Activated CD8-positive, alpha-beta memory T cell treated with anti-CD3 and anti-CD28 coated beads, Interleukin-2, amount 50 U/mL, for 24 hours (primary cell): Measurements from ENCODE around the gene DAGLA.

Source experiments
- DNase-seq: peaks from one replicate; pipeline ENCODE4 v3.0.0-alpha.2; 2020; ENCODE audit errors: extremely low read depth

DAGLA gene

GRCh38 chr11:61709572-61709971 is 29.4 kb downstream of the DAGLA start:
- DNase-seq: no peak

DNA sequence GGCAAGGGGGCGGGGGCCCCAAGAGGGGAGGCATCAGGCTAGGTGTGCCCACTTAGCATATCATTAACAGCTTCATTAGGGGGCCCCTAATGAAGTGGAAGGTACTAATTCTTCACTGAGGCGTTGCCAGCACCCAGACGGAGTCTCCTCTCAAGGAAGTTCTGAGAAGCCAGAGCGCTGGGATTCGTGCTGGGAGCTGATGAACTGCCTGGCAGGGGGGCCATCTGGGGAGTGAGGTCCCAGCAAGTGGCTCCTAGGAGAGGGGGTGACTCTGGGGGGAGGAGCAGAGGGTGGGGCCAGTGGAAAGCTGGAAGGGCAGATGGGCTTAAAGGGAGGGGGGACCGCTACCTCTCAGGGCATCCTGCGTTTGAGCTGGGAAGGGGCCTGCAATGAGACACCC is 29.8 kb downstream of the DAGLA start:
- no peak for DNase-seq

DNA sequence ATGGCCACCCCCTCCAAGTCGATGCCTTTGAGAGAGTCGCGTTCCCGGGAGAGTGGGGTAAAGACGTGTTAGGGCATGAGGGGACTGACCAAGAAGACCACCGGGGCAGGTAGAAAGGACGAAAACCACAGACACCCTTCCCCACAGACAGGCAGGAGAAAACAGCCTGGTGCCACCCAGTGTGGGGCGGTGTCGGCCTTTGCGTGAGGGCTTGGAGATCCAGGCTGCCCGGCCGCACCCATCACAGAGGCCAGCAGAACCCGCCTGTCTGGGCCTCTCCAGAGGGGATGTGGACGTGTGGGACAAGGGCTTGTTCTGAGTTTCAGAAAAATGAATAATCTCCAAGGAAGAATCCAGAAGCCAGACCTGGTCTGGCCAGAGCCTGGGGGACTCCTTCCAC is 30.8 kb downstream of the DAGLA start:
- no peak for DNase-seq

DNA sequence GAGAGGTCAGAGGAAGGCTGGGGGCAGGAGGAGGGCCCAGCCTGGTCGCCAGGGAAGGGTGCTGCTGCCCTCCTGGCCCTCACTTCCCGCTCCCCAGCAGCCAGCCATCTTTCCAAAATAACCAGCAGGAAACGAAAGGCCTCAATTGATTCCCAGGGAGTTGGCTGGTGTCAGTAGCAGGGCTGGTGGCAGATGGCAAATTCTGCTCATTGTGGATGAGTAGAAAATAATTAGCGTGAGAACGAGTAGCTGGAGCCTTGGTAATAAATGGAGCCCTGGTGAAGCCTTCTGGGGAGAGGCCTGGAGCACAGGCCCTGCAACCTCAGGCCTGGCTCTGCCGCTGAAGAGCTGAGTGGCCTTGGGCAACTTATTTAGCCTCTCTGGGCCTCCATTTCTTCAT is 31.3 kb downstream of the DAGLA start:
- DNase-seq: no peak

DNA sequence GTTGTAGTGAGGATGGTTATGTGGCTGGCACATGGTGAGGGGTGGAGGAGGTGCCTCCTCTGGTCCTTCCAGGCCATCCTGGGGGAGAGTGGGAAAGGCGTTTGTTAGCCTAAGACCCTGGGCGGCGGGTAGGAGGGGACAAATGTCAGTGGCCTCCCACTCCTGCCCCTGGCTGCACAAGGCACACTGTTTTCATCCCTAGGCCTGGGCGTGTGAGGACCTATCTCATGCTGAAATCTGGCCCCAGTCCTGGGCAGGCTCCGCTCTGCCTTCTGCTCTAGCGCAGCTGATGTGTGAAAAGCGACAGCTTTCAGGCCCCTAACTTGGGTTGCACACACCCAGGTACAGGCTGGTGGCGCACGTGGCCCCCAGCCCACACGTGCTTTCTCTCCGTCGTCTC is 32.1 kb downstream of the DAGLA start:
- no peak for DNase-seq

- no peak for DNase-seq
Observed at GRCh38 chr11:61712846-61713245, 32.7 kb downstream of the DAGLA start.

- no peak for DNase-seq
Observed at GRCh38 chr11:61713464-61713863, 33.3 kb downstream of the DAGLA start.

- DNase-seq: no peak
Observed at GRCh38 chr11:61713906-61714305, 33.7 kb downstream of the DAGLA start.

DNA sequence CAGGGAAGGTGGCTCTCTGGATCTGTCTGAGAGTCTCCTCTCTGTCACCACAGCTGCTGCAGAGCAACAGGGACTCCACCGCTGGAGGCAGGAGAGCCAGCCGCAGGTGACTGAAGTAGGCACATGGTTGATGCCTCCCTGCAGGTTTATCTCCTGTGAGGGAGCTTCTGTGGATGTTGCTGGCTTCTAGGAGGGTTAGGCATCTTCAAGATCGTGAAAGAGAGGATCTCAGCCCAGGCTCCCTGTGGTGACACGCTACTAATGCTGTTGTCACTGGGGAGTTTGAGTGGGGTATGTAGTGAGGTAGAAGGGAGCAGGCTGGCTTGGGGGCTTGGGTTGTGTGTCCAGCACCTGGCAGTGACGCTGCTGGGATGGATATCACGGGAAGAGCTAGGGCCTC is 34.1 kb downstream of the DAGLA start:
- DNase-seq: no peak

DNA sequence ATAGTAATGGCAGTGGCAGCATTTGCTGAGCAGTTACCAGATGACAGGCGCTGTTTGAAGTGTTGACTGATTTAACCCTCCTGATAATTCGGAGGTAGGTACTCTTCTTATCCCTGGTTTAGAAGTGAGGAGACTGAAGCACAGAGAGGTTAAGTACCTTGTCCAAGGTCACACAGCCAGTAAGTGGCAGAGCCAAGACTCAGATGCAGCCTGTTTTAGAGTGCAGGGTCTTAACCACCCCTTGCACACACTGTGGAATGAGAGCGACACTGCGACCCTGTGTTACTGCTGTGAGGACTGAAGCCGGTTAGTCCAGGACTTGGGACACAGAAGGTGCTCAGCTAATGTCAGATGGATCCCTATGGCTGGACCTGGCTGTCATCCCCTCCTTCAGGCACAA is 34.7 kb downstream of the DAGLA start:
- DNase-seq: no peak

DNA sequence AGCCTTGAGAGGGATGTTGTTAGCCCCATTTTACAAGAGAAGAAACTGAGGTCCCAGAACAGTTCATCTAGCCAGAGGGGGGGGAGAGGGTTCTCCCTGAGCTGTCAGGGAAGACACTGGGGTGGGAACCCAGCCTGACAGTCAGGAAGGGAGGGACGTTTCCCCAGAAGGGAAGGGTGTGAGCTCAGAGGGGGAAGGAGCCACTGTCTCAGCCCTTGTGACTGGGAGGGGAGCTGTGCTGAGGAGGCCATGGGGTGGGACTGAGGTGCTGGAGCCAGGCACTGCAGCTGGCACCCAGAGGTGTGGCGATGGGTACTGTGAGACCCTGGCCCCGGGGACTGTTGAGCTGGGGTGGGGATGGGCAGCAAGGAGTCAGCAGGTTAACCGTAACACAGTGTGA is 35.7 kb downstream of the DAGLA start:
- DNase-seq: no peak

DNA sequence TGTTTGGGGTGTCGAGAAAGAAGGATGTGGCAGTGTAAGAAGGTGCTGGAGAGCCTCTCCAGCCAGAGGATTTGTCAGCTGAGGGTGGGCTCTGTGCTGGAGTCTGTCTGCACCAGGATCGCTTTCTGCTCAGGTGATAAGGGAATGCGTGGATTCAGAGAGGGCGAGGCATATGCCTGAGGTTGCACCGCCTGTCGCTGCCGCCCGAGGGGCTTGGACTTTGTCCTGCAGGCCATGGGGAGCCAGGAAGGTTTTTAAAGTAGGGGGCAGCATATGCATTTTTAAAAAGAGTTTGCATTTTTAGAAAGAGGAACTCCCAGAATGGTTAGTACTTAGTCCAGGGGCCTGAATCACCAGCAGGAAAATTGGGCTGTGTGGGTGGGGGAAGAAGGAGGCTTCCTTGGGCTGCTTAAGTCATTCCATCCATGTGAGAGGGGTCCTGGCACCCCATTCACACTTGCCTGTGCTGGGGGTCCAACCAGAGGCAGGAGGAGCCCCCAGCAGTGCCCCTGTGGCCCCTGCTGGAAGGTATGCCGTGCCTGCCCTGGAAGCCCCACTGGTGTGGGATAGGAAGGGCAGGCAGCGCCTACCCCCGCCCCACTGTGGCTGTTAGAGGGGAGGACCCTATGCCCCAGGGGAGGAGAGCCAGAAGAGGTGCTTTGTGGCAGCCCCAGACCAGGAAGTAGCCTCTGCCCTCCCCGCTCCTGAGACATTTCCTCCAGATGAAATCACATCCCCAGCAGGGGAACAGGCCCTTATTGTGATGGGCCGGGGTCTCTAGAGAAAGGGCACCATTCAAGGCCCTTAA is 36.5 kb downstream of the DAGLA start:
- DNase-seq: no peak

GRCh38 chr11:61717286-61718033 is 37.3 kb downstream of the DAGLA start:
- no peak for DNase-seq

DNA sequence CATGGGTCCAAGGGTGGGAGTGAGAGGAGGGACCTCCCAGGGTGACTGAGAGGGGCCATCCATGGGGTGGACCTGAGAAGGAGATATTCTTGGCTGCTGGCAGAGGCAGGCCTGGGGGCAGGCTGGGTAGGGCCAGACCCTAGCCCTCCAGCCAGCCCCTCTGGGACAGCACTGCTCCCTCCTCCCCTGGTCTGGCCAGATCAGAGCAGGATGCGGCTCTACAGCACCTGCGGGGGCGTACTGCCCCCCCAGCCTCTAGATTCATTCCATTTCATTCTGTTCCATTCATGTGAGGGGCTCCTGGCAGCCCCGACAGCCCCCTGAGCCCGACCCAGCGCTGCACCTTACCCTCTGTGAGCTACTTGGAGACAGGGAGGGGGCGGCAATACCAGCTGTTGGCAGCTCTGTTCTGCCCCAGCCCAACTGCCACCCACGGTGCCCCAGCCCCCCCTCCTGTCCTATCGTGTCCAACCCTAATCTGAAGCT is 37.9 kb downstream of the DAGLA start:
- no peak for DNase-seq

DNA sequence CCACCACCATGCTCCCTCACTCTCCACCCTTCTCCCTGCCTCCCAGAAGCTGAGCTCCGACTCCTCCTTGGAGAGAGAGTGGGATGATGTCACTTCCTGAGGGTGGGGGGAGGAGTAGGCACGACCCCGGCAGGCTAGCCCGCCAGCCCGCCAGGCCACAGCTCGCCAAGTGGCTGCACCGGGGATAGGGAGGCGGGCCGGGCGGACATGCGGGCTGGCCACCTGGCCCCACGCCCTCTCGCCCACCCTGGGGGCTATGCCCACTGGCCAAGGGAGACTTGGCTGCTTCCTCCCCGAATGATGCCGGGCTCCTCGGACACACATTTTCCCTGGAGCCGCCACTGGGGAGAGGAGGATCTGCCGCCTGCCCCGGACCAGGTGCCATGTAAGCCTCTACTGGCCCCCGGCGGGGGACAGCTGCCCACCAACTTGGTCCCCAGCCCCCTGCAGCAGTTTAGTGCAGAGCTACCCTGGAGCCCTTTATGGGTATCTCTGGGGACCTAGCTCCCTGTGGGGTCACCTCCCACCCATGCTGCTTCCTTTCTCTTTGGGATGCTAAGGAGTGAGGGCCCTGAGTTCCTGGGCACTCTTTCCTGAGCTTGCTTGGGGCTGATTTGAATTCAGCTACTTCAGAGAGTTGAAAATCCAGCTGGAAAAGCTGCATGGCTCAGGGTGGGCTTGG is 38.6 kb downstream of the DAGLA start:
- DNase-seq: no peak

DNA sequence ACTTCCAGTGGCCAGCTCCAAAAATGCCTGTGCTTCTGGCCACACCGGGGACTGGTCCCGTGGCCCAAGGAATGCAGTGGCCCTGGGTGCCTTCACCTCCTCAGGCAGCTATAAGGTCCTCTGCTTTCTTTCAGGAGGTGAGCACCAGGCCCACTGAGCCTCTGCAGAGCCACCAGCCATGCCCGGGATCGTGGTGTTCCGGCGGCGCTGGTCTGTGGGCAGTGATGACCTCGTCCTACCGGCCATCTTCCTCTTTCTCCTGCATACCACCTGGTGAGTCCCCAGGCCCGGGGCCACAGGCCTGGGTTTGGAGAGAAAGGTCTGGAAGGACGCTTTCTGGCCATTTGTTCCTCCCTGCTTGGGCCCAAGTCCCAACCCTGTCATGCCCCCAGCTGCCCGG is 39.8 kb downstream of the DAGLA start:
- no peak for DNase-seq

DNA sequence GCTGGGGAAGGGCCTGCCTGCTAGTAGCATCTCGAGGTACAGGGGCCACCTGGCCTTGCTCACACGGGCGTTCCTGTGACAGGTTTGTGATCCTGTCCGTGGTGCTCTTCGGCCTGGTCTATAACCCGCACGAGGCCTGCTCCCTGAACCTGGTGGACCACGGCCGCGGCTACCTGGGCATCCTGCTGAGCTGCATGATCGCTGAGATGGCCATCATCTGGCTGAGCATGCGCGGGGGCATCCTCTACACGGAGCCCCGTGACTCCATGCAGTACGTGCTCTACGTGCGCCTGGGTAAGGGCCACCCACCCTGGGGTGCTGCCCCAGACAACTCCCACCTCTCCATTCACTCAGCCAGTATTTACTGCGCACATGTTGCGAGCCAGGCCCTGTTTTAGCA is 40.4 kb downstream of the DAGLA start:
- no peak for DNase-seq

GRCh38 chr11:61724437-61724836 is 44.2 kb downstream of the DAGLA start:
- DNase-seq: no peak

GRCh38 chr11:61725781-61726231 is 45.6 kb downstream of the DAGLA start:
- DNase-seq: no peak

DNA sequence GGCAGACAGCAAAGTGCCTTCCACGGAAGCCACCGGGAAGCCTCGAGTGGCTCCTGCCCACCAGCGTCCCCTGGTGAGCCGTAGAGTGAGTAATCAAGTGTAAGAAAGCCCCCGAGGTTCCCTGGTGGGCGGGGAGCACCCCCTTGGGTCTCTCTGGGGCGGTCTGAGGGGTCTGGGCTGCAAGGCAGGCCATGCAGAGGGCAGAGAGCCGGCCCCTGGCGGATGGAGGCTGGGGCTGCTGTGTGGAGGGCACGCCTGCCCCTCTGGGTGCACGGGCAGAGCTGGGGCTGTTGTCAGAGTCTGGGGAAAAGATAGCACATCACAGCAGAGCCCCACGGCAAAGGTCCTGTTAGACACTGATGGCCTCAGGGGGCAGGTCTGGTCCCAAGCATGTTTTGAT is 46.6 kb downstream of the DAGLA start:
- no peak for DNase-seq

DNA sequence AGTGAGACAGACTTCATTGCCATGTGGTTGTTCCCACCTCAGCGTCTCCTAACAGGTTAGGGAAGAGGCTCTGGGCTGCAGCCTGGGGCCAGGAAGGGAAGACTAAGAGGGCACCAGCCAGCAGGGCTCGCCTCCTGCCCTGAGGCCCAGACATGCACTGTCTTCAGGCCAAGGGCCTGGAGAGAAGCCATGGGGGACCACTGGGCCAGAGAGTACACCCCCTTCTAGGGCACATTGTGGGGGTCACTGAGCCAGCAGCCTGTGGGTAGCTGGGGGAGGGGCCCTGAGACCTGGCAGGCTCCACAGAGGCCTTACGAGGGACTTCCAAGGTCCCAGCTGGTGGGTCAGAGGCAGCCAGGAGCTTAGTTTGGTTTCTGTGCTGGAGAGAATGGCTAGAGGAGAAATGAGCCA is 47.2 kb downstream of the DAGLA start:
- DNase-seq: no peak

DNA sequence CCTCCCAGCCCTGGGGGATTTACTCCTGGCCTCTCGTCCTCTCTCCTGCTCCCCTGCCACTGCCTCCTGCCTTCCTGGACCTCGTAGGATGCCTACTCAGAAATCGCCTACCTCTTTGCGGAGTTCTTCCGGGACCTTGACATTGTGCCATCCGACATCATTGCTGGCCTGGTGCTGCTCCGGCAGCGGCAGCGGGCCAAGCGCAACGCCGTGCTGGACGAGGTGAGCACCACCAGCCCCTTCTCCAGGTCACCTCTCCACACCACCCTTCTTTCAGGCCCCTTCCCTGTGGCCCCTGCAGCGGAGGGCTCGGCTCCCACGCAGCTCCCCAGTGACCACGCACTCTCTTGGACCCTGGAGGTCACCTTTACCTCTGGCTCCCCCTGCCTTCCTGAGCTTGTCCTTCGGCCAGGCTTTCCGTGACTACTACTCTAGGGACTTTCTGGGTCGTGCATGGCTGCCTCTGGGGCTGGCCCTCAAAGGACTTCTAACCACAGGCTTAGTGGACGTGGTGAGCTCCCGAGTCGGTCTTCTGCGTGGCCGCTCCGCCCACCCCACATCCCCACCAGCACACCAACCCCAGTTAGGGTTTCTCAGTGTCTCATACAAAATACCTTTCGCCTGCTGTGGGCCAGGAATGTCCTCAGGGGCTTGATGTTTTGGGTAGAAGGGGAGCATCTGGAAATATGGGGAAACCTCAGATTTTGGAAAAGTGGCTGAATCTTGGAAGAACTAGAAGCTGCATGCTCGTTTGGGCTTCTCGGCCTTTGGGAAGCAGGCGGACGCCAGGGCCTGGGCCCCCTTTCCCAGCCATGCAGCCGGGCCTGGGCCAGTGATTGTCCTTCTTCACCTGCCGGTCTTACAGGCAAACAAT is 48.1 kb downstream of the DAGLA start:
- no peak for DNase-seq
